22Rv1 (cell line): Measurements from ENCODE around the gene FLRT2.

Experiments
- H3K27ac ChIP-seq: fragments of 450-650 bp; 2 replicates; pipeline ENCODE4 v1.5.1; 2017
- CTCF ChIP-seq: fragments of 450-650 bp; IDR thresholded peaks from 2 replicates; pipeline ENCODE4 v1.5.1; 2017; ENCODE audit warnings: mild to moderate bottlenecking
- ZFX ChIP-seq: fragments of 450-650 bp; IDR thresholded peaks from 2 replicates; pipeline ENCODE4 v1.6.1; 2017; ENCODE audit warnings: antibody characterized with exemption, borderline replicate concordance

FLRT2 gene

GRCh38 chr14:85686908-85687307, 157.0 kb downstream of the FLRT2 start:
- no peak overlapping the region for H3K27ac ChIP-seq
- no peak for TF ChIP-seq CTCF
- no peak for TF ChIP-seq ZFX

- H3K27ac ChIP-seq = no peak overlapping the region
- TF ChIP-seq CTCF (no peak), ZFX (no peak)
Measured at GRCh38 chr14:85687456-85687855, 157.5 kb downstream of the FLRT2 start.

- H3K27ac ChIP-seq = no peak overlapping the region
- TF ChIP-seq CTCF (no peak), ZFX (no peak)
Measured at GRCh38 chr14:85688006-85688405, 158.1 kb downstream of the FLRT2 start.

- TF ChIP-seq CTCF (no peak), ZFX (no peak)
Measured at GRCh38 chr14:85695300-85695699, 165.4 kb downstream of the FLRT2 start.

GRCh38 chr14:85701116-85701515, 171.2 kb downstream of the FLRT2 start:
- no peak overlapping the region for H3K27ac ChIP-seq
- TF ChIP-seq CTCF (no peak), ZFX (no peak)

More at GRCh38 chr14:85695300-85695699, 165.4 kb downstream of the FLRT2 start:
- H3K27ac ChIP-seq = no peak overlapping the region

- no peak overlapping the region for H3K27ac ChIP-seq
- TF ChIP-seq CTCF = no peak
Measured at GRCh38 chr14:85701763-85702162, 171.8 kb downstream of the FLRT2 start.

- no peak for TF ChIP-seq ZFX
- no peak for TF ChIP-seq CTCF
- H3K27ac ChIP-seq = no peak overlapping the region
Measured at GRCh38 chr14:85702191-85702590, 172.2 kb downstream of the FLRT2 start.
